ENCODE results near the gene FAM131A.

DNA sequence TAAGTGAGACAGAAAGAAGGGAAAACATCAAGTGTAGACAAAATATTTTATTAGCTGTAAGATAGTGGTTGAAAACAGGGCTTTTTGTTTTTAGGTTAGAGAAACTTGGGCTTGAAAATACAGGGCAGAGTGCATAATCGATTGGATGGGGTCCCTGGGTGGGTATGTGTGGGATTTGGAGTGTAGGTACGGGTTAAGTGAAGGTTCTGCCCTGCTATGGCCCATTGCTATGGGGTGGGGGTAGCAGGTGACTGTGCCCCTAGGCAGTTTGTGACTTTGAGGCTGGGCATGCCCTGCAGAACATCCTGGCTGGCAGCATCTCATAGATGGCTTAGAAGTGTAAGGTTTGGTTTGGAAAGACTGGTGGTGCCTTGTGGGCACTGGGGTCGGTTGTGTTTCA lies 3.7 kb upstream of the FAM131A start:
- TF ChIP-seq, protein P1, sequence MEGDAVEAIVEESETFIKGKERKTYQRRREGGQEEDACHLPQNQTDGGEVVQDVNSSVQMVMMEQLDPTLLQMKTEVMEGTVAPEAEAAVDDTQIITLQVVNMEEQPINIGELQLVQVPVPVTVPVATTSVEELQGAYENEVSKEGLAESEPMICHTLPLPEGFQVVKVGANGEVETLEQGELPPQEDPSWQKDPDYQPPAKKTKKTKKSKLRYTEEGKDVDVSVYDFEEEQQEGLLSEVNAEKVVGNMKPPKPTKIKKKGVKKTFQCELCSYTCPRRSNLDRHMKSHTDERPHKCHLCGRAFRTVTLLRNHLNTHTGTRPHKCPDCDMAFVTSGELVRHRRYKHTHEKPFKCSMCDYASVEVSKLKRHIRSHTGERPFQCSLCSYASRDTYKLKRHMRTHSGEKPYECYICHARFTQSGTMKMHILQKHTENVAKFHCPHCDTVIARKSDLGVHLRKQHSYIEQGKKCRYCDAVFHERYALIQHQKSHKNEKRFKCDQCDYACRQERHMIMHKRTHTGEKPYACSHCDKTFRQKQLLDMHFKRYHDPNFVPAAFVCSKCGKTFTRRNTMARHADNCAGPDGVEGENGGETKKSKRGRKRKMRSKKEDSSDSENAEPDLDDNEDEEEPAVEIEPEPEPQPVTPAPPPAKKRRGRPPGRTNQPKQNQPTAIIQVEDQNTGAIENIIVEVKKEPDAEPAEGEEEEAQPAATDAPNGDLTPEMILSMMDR (IDR thresholded peaks at IDR 0.05) = no peak
- no peak for TF ChIP-seq POLR2A (IDR thresholded peaks at IDR 0.05)
